ENCODE measurements around the gene POC1B.

GRCh38 chr12:89497467-89497866 lies 28.4 kb downstream of the POC1B start:
- TF ChIP-seq YY1 (IDR thresholded peaks at IDR 0.05; ENCODE audit: insufficient read depth, insufficient read length), result no peak
- TF ChIP-seq ZNF274 (IDR thresholded peaks at IDR 0.05; ENCODE audit: low read depth, low read length), result no peak

Measured in NT2/D1 (cell line).